Suprapubic skin (tissue), 4 donors: ENCODE measurements around the gene KYAT1.

Source experiments
- CTCF ChIP-seq, 2 donors: fragments of 200-600 bp in 1 of 2; fragments of 450-650 bp in 1 of 2; sonication (generic) in 1 of 2; IDR thresholded peaks; one replicate each; pipeline ENCODE4 v1.5.1; 2016 to 2019; ENCODE audit warnings: antibody characterized with exemption in 2 of 2, mild to moderate bottlenecking in 1 of 2, moderate library complexity in 1 of 2
- POLR2A ChIP-seq, 2 donors: fragments of 450-650 bp; IDR thresholded peaks; one replicate each; pipeline ENCODE4 v1.6.1; 2017; ENCODE audit warnings: antibody characterized with exemption in 2 of 2, mild to moderate bottlenecking in 2 of 2, moderate library complexity in 2 of 2
- POLR2AphosphoS5 ChIP-seq, 3 donors: sonication (generic); formaldehyde crosslinking; IDR thresholded peaks; one replicate each; pipeline ENCODE4 v1.6.1; 2017; ENCODE audit warnings: antibody characterized with exemption in 3 of 3

DNA sequence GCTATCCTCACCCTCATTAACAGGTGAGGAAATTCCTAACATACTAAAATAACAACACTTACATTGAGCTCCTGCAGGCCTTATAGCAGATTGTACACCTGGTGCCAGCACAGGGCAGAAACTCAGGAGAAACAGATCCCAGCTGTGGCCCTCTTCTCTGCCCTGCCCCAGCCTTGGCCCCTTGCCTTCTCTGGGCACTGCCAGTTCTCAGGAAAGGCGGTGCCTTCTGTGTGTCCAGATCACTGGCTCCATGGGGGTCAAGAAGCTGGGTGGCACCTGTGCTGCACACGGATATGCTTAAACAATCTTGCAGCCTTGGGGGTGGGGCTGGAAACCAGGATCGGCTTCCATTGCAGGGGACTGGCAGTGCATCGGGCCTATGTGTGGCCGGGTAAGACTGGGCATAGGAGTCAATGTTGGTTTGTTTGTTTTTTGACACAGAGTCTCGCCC lies 19.3 kb downstream of the KYAT1 start:
- no peak for TF ChIP-seq CTCF (IDR thresholded peaks at IDR 0.05)
- TF ChIP-seq POLR2AphosphoS5 (IDR thresholded peaks at IDR 0.05), result no peak
- TF ChIP-seq POLR2A (IDR thresholded peaks at IDR 0.05), result no peak
